Measurements from ENCODE around the gene ZNF197.

DNA sequence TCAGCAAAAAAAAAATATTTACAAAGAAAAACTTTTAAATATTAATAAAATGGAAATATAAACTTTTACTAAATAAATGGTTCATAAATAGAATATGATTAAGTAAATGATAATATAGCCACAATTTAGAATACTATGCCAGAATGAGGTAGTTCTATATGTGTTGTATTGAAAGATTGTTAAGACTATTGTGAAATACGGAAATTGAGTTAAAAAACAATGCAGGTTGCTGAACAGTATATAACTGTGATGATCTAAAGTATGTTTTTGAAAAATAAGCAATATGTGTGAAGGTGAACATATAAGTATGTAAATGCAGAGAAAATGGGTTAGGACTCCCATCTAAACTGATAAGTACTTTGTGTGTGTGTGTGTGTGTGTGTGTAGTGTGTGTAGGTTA, 24.9 kb downstream of the ZNF197 start:
- TF ChIP-seq, protein P1, sequence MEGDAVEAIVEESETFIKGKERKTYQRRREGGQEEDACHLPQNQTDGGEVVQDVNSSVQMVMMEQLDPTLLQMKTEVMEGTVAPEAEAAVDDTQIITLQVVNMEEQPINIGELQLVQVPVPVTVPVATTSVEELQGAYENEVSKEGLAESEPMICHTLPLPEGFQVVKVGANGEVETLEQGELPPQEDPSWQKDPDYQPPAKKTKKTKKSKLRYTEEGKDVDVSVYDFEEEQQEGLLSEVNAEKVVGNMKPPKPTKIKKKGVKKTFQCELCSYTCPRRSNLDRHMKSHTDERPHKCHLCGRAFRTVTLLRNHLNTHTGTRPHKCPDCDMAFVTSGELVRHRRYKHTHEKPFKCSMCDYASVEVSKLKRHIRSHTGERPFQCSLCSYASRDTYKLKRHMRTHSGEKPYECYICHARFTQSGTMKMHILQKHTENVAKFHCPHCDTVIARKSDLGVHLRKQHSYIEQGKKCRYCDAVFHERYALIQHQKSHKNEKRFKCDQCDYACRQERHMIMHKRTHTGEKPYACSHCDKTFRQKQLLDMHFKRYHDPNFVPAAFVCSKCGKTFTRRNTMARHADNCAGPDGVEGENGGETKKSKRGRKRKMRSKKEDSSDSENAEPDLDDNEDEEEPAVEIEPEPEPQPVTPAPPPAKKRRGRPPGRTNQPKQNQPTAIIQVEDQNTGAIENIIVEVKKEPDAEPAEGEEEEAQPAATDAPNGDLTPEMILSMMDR (conservative IDR thresholded peaks at IDR 0.05; ENCODE audit: low read depth, low read length): no peak
- TF ChIP-seq EZH2 (IDR thresholded peaks at IDR 0.05; ENCODE audit: low read length, unreplicated experiment): no peak

Data from PC-3 (cell line).